ENCODE measurements around the gene SLC35A5.
"Not testable (repeated sequence)": the region's sequence is repeated elsewhere in the genome, so short reads cannot be mapped to it uniquely, and the experiment has no call there.

SLC35A5 gene, protein sequence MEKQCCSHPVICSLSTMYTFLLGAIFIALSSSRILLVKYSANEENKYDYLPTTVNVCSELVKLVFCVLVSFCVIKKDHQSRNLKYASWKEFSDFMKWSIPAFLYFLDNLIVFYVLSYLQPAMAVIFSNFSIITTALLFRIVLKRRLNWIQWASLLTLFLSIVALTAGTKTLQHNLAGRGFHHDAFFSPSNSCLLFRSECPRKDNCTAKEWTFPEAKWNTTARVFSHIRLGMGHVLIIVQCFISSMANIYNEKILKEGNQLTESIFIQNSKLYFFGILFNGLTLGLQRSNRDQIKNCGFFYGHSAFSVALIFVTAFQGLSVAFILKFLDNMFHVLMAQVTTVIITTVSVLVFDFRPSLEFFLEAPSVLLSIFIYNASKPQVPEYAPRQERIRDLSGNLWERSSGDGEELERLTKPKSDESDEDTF

DNA sequence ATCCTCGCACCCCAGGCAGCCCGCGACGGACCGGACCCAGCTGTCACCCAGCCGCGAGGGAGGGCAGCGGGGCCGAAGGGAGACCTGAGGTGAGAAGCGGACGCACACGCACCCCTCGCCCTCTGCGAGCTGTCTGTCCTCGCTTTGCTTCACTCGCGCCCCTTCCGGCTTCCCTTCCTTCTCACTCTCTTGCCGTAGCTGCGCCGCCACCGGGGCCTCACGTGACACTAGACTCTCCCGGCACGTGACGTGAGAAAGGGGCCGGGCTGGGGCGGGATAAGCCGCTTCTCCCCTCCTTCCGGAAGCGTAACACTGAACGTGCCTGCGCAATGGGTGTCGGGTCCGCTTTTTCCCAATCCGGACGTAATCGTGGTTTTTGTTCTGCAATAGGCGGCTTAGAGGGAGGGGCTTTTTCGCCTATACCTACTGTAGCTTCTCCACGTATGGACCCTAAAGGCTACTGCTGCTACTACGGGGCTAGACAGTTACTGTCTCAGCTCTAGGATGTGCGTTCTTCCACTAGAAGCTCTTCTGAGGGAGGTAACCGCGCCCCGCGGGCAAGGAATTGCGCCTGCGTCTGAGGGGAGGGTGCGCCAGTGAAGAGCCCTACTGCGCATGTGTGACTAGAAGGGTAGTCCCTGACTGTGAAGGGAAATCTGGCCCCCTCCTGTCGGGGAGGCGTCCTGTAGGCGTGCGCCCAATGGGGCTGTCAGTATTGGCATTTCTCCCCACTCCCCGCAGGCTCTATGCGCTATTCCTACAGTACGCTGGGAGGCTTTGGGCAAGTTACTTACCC is at the start of gene SLC35A5, which contains the start of gene ATG3:
Gene SLC35A5, plus strand, starts transcription at position 312 of the 796 bp plus-strand sequence. CDS start 1,359 bp downstream, outside the sequence.
Gene ATG3, minus strand, starts transcription at position 229 of the 796 bp plus-strand sequence. CDS start 434 bp downstream, outside the sequence.
- H3K9me3 Mint-ChIP-seq, result no peaks in the 10 kb centered on the region
- peak within 1 kb of the TSS; percentile 99 for H3K27ac Mint-ChIP-seq
- no peaks in the 10 kb centered on the region for H3K27me3 Mint-ChIP-seq
- H3K4me1 Mint-ChIP-seq, result peaks cover 67% of the 10 kb centered on the region
- H3K36me3 Mint-ChIP-seq, result peaks cover 20% of the 10 kb centered on the region
- peak within 1 kb of the TSS; percentile 94 for H3K4me3 Mint-ChIP-seq

GRCh38 chr3:112512320-112512719 is 49.5 kb upstream of the SLC35A5 start:
- Mint-ChIP-seq H3K4me1 (peaks cover 25% of the 10 kb centered on the region), H3K9me3 (no peaks in the 10 kb centered on the region), H3K27me3 (no peaks in the 10 kb centered on the region), H3K36me3 (peaks cover 2% of the 10 kb centered on the region), H3K27ac (no peak overlapping the region), H3K4me3 (no peak overlapping the region)

- no peak overlapping the region for H3K4me3 Mint-ChIP-seq
- H3K36me3 Mint-ChIP-seq, result peaks cover 2% of the 10 kb centered on the region
- H3K9me3 Mint-ChIP-seq, result no peaks in the 10 kb centered on the region
- no peak overlapping the region for H3K27ac Mint-ChIP-seq
- no peaks in the 10 kb centered on the region for H3K27me3 Mint-ChIP-seq
- peaks cover 34% of the 10 kb centered on the region for H3K4me1 Mint-ChIP-seq
These were observed 47.2 kb upstream of the SLC35A5 start for GRCh38 chr3:112514527-112515128.

DNA sequence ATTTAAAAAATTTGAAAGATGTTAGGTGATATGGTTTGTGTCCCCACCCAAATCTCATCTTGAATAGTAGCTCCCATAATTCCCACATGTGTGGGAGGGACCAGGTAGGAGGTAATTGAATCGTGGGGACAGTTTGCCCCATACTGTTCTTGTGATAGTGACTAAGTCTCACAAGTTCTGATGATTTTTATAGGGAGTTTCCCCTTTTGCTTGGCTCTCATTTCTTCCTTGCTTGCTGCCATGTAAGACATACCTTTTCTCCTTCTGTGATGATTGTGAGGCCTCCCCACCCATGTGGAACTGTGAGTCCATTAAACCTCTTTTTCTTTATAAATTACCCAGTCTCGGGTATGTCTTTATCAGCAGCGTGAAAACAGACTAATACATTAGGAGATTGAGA is 42.9 kb upstream of the SLC35A5 start:
- not testable (repeated sequence) for H3K27me3 Mint-ChIP-seq, H3K9me3 Mint-ChIP-seq, H3K36me3 Mint-ChIP-seq
- Mint-ChIP-seq H3K27ac (peak overlapping the region; percentile 93), H3K4me1 (peaks cover 32% of the 10 kb centered on the region), H3K4me3 (peak overlapping the region; percentile 63)

GRCh38 chr3:112519424-112520001 is 42.3 kb upstream of the SLC35A5 start:
- Mint-ChIP-seq H3K4me1 (peaks cover 28% of the 10 kb centered on the region), H3K9me3 (no peaks in the 10 kb centered on the region), H3K4me3 (peak overlapping the region; percentile 63), H3K27me3 (no peaks in the 10 kb centered on the region), H3K36me3 (peaks cover under 1% of the 10 kb centered on the region), H3K27ac (peak overlapping the region; percentile 93)

DNA sequence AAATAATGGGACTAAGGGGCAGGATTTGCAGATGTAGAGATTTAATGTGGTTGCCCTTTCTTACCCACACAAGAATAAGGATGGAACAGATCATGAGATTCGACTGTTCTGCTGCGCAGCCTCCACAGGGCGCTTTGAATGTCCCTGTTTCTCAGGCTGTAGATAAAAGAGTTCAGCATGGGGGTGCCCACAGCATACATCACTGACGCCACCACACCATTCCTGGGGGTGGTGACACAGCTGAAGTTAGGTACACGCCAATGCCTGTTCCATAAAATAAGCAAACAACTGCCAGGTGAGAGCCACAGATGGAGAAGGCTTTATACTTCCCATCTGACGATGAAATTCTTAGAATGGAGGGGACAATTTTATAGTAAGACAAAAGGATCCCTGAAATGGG is 37.7 kb upstream of the SLC35A5 start:
- not testable (repeated sequence) for H3K4me3 Mint-ChIP-seq, H3K27ac Mint-ChIP-seq, H3K36me3 Mint-ChIP-seq

DNA sequence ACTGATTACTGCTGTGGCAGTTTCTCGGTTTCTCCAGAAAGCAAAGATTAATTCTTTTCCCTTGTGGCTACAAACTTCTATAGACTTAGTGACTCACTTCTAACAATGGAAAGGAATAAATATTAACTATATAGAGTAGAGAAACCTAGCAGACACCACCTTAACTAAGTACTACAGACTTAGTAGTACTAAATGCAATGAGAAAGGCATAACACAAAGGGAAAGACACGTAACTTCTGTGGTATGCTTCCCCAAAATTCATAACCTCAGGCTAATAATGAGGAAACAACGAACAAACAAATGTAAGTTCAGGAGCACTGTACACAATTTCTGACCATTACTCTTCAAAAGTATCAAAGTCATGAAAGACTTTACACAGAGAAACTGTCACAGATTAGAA is 31.3 kb upstream of the SLC35A5 start:
- H3K9me3 Mint-ChIP-seq, result no peaks in the 10 kb centered on the region
- peaks cover 9% of the 10 kb centered on the region for H3K4me1 Mint-ChIP-seq
- H3K27me3 Mint-ChIP-seq, result no peaks in the 10 kb centered on the region
- no peak overlapping the region for H3K4me3 Mint-ChIP-seq
- no peak overlapping the region for H3K27ac Mint-ChIP-seq
- peaks cover 6% of the 10 kb centered on the region for H3K36me3 Mint-ChIP-seq

More for the DNA sequence above, 37.7 kb upstream of the SLC35A5 start:
- H3K4me1 Mint-ChIP-seq, H3K9me3 Mint-ChIP-seq, H3K27me3 Mint-ChIP-seq: not testable (repeated sequence)

- Mint-ChIP-seq H3K27ac (peak overlapping the region; percentile 35), H3K36me3 (peaks cover 9% of the 10 kb centered on the region), H3K9me3 (no peaks in the 10 kb centered on the region), H3K4me1 (peaks cover 15% of the 10 kb centered on the region), H3K27me3 (no peaks in the 10 kb centered on the region), H3K4me3 (no peak overlapping the region)
These were observed 30.5 kb upstream of the SLC35A5 start for GRCh38 chr3:112531358-112531781.

GRCh38 chr3:112539825-112540650 is 21.8 kb upstream of the SLC35A5 start:
- H3K36me3 Mint-ChIP-seq, result peaks cover 28% of the 10 kb centered on the region
- H3K9me3 Mint-ChIP-seq, result no peaks in the 10 kb centered on the region
- no peak overlapping the region for H3K4me3 Mint-ChIP-seq
- peak overlapping the region; percentile 84 for H3K27ac Mint-ChIP-seq
- H3K4me1 Mint-ChIP-seq, result peaks cover 37% of the 10 kb centered on the region
- H3K27me3 Mint-ChIP-seq, result no peaks in the 10 kb centered on the region

- no peak overlapping the region for H3K4me3 Mint-ChIP-seq
- peaks cover 18% of the 10 kb centered on the region for H3K36me3 Mint-ChIP-seq
- H3K9me3 Mint-ChIP-seq, result no peaks in the 10 kb centered on the region
- peaks cover 27% of the 10 kb centered on the region for H3K4me1 Mint-ChIP-seq
- no peak overlapping the region for H3K27ac Mint-ChIP-seq
- H3K27me3 Mint-ChIP-seq, result no peaks in the 10 kb centered on the region
These were observed 15.6 kb upstream of the SLC35A5 start for GRCh38 chr3:112546216-112546759.

- no peak overlapping the region for H3K27ac Mint-ChIP-seq
- no peak overlapping the region for H3K4me3 Mint-ChIP-seq
- no peaks in the 10 kb centered on the region for H3K9me3 Mint-ChIP-seq
- H3K27me3 Mint-ChIP-seq, result no peaks in the 10 kb centered on the region
- H3K4me1 Mint-ChIP-seq, result peaks cover 45% of the 10 kb centered on the region
- peaks cover 21% of the 10 kb centered on the region for H3K36me3 Mint-ChIP-seq
These were observed 11.0 kb upstream of the SLC35A5 start for GRCh38 chr3:112550859-112551258.

GRCh38 chr3:112555535-112556170 is 6.2 kb upstream of the SLC35A5 start:
- peaks cover 22% of the 10 kb centered on the region for H3K36me3 Mint-ChIP-seq
- peaks cover 64% of the 10 kb centered on the region for H3K4me1 Mint-ChIP-seq
- peak overlapping the region; percentile 62 for H3K4me3 Mint-ChIP-seq
- H3K27ac Mint-ChIP-seq, result peak overlapping the region; percentile 19
- no peaks in the 10 kb centered on the region for H3K27me3 Mint-ChIP-seq
- no peaks in the 10 kb centered on the region for H3K9me3 Mint-ChIP-seq

DNA sequence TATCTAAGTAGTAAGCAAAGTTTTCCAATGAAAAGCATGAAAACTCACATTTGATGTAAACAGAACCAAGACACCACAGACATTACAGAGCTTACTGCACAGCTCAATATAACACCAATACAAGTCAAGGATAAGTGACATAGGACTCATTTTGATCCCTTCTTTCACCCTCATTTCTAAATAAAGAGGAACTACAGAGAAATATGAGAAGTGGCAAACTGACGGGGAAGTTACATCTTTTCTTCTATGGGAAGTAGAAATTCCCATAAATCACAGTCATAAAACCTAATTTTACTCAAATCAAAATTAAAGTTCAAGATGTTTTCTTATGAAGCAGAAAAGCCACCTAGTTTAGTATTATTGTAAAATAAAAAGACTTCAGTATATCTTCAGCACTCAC is 3.9 kb upstream of the SLC35A5 start:
- Mint-ChIP-seq H3K36me3 (peaks cover 16% of the 10 kb centered on the region), H3K27ac (no peak overlapping the region), H3K4me1 (peaks cover 59% of the 10 kb centered on the region), H3K9me3 (no peaks in the 10 kb centered on the region), H3K27me3 (no peaks in the 10 kb centered on the region), H3K4me3 (no peak overlapping the region)

- H3K36me3 Mint-ChIP-seq, result peaks cover 23% of the 10 kb centered on the region
- H3K27me3 Mint-ChIP-seq, result no peaks in the 10 kb centered on the region
- peaks cover 63% of the 10 kb centered on the region for H3K4me1 Mint-ChIP-seq
- no peaks in the 10 kb centered on the region for H3K9me3 Mint-ChIP-seq
- H3K27ac Mint-ChIP-seq, result peak overlapping the region; percentile 74
- H3K4me3 Mint-ChIP-seq, result peak overlapping the region; percentile 94
These were observed 1.5 kb upstream of the SLC35A5 start for GRCh38 chr3:112560307-112560706.

All from activated naive CD4-positive, alpha-beta T cell treated with anti-CD3 and anti-CD28 coated beads, Interleukin-2, amount 50 U/mL, for 24 hours (primary cell).